SK-N-SH (cell line): ENCODE data around the gene TBC1D17. TPM values are rescaled to one million over a fixed set of nuclear protein-coding genes. Genes with fewer than 3 reads are reported as not detected.

Experiments used
- CTCF ChIA-PET: fragments of 300-600, 350-600 bp; formaldehyde crosslinking; extraction: SDS; loops from one replicate; lab custom pipeline; 2021; lab: Yijun Ruan, JAX
- POLR2A ChIA-PET: fragments of 350-600 bp; sonication (Branson Sonifier 250); formaldehyde crosslinking; extraction: SDS; loops from one replicate; lab custom pipeline; 2020; ENCODE audit warnings: antibody characterized with exemption, inconsistent platforms; lab: Yijun Ruan, JAX
- DNase-seq: peaks from one replicate; pipeline ENCODE4 v3.0.0; 2012
- H2AFZ ChIP-seq: fragments of 200-600 bp; sonication (generic); 2 replicates; pipeline ENCODE4 v1.8.1; 2016; ENCODE audit warnings: antibody characterized with exemption, mild to moderate bottlenecking, low read depth
- H3F3A ChIP-seq: fragments of 200-600 bp; sonication (generic); replicated peaks from 2 replicates; pipeline ENCODE3; 2016; ENCODE audit warnings: antibody characterized with exemption, mild to moderate bottlenecking; ENCODE audit not compliant: insufficient read depth
- H3K27ac ChIP-seq, 2 experiments: fragments of 200-500 bp in 1 of 2; fragments of 200-600 bp in 1 of 2; sonication (Bioruptor generic) in 1 of 2; sonication (generic), shearing (Covaris generic) in 1 of 2; 2 replicates each; pipeline versions ENCODE4 v1.5.1 to v1.6.1; 2014 to 2016; ENCODE audit warnings: low read depth in 2 of 2, inconsistent platforms in 1 of 2, low read length in 1 of 2, mild to moderate bottlenecking in 1 of 2, mixed read lengths in 1 of 2
- H3K27me3 ChIP-seq: fragments of 200-600 bp; sonication (generic), shearing (Covaris generic); 2 replicates; pipeline ENCODE4 v1.6.1; 2016; ENCODE audit warnings: mixed run types; ENCODE audit not compliant: insufficient read depth
- H3K36me3 ChIP-seq, 2 experiments: fragments of 200-500 bp in 1 of 2; fragments of 200-600 bp in 1 of 2; sonication (Bioruptor generic) in 1 of 2; sonication (generic) in 1 of 2; replicated peaks in 1 of 2; 2 replicates each; pipeline versions ENCODE3 to v1.5.1; 2014 to 2016; ENCODE audit warnings: low read length in 1 of 2, mild to moderate bottlenecking in 1 of 2; ENCODE audit not compliant: insufficient read depth in 2 of 2, control insufficient read depth in 1 of 2
- H3K4me1 ChIP-seq, 2 experiments: fragments of 200-500 bp in 1 of 2; fragments of 200-600 bp in 1 of 2; sonication (Bioruptor generic) in 1 of 2; sonication (generic), shearing (Covaris generic) in 1 of 2; 2 replicates each; pipeline versions ENCODE4 v1.5.1 to v1.6.1; 2014 to 2016; ENCODE audit warnings: low read depth in 1 of 2, low read length in 1 of 2, mixed run types in 1 of 2; ENCODE audit not compliant: insufficient read depth in 2 of 2, control insufficient read depth in 1 of 2
- H3K4me2 ChIP-seq: fragments of 200-600 bp; sonication (generic), shearing (Covaris generic); 2 replicates; pipeline ENCODE4 v1.6.1; 2017; ENCODE audit warnings: mixed run types
- H3K4me3 ChIP-seq, 2 experiments: fragments of 200-500 bp in 1 of 2; fragments of 200-600 bp in 1 of 2; sonication (Bioruptor generic) in 1 of 2; sonication (generic), shearing (Covaris generic) in 1 of 2; 2 replicates each; pipeline versions ENCODE4 v1.5.1 to v1.8.1; 2014 to 2016; ENCODE audit warnings: low read depth in 2 of 2, inconsistent platforms in 1 of 2, low read length in 1 of 2, mild to moderate bottlenecking in 1 of 2, mixed read lengths in 1 of 2, moderate library complexity in 1 of 2
- H3K79me2 ChIP-seq: fragments of 200-600 bp; sonication (generic); 2 replicates; pipeline ENCODE4 v1.8.1; 2017; ENCODE audit warnings: mild to moderate bottlenecking; ENCODE audit not compliant: insufficient read depth
- H3K9ac ChIP-seq: fragments of 200-600 bp; sonication (generic); 2 replicates; pipeline ENCODE4 v1.6.1; 2017; ENCODE audit warnings: mixed run types
- H3K9me2 ChIP-seq: fragments of 200-600 bp; sonication (generic); 2 replicates; pipeline ENCODE4 v1.6.1; 2017; ENCODE audit warnings: mixed run types
- H3K9me3 ChIP-seq: fragments of 200-600 bp; sonication (generic); 2 replicates; pipeline ENCODE4 v1.6.1; 2017; ENCODE audit warnings: mixed run types, mild to moderate bottlenecking, moderate library complexity
- H4K20me1 ChIP-seq: fragments of 200-600 bp; sonication (generic); 2 replicates; pipeline ENCODE4 v1.6.1; 2017; ENCODE audit warnings: mild to moderate bottlenecking, mixed run types; ENCODE audit not compliant: insufficient read depth
- FOSL2 ChIP-seq: IDR thresholded peaks from 2 replicates; pipeline ENCODE4 v1.4.0; 2012; ENCODE audit warnings: low read depth, mild to moderate bottlenecking, moderate library complexity, borderline replicate concordance
- FOXJ3 ChIP-seq: sonication (generic); formaldehyde crosslinking; IDR thresholded peaks from 2 replicates; pipeline ENCODE4 v1.5.1; 2020; ENCODE audit warnings: mild to moderate bottlenecking, missing genetic modification reagents
- FOXM1 ChIP-seq: IDR thresholded peaks from 2 replicates; pipeline ENCODE4 v1.4.0; 2012; ENCODE audit warnings: low read depth, mild to moderate bottlenecking
- GATA2 ChIP-seq: sonication (generic); formaldehyde crosslinking; IDR thresholded peaks from 2 replicates; pipeline ENCODE4 v1.5.0; 2020; ENCODE audit warnings: mild to moderate bottlenecking, missing genetic modification reagents
- JUND ChIP-seq: IDR thresholded peaks from 2 replicates; pipeline ENCODE4 v1.4.0; 2012
- NFIC ChIP-seq: IDR thresholded peaks from 2 replicates; pipeline ENCODE4 v1.4.0; 2012; ENCODE audit warnings: borderline replicate concordance
- NRF1 ChIP-seq: IDR thresholded peaks from 2 replicates; pipeline ENCODE4 v1.6.1; 2012; ENCODE audit warnings: low read depth, mild to moderate bottlenecking, low read length
- PBX3 ChIP-seq: IDR thresholded peaks from 2 replicates; pipeline ENCODE4; 2012
- RCOR1 ChIP-seq: fragments of 150-350 bp; IDR thresholded peaks from 2 replicates; pipeline ENCODE4 v1.6.1; 2017; ENCODE audit warnings: antibody characterized with exemption, low read length
- REST ChIP-seq: IDR thresholded peaks from 2 replicates; pipeline ENCODE4 v1.6.1; 2012; ENCODE audit warnings: mild to moderate bottlenecking, low read depth, low read length, moderate library complexity
- RFX5 ChIP-seq: IDR thresholded peaks from 2 replicates; pipeline ENCODE4 v1.6.1; 2012; ENCODE audit warnings: mild to moderate bottlenecking, improper control_type of control experiment, low read length
- RXRA ChIP-seq: IDR thresholded peaks from 2 replicates; pipeline ENCODE4 v1.4.0; 2012; ENCODE audit warnings: low read depth, mild to moderate bottlenecking, borderline replicate concordance
- TAF1 ChIP-seq: IDR thresholded peaks from 2 replicates; pipeline ENCODE4 v1.6.1; 2012; ENCODE audit warnings: low read depth, mild to moderate bottlenecking, low read length, moderate library complexity, borderline replicate concordance
- TCF12 ChIP-seq: IDR thresholded peaks from 2 replicates; pipeline ENCODE4 v1.4.0; 2012
- USF2 ChIP-seq: fragments of 150-350 bp; IDR thresholded peaks from 2 replicates; pipeline ENCODE4 v1.6.1; 2017; ENCODE audit warnings: antibody characterized with exemption, low read length, low read depth, borderline replicate concordance
- WGBS: methylation state at CpG from one replicate; pipeline ENCODE4 v1.1.6; 2017; ENCODE audit warnings: low lambda C conversion rate; 5-methylcytosine and 5-hydroxymethylcytosine counted together
- polyA plus RNA-seq, 3 experiments: library from polyadenylated mRNA; depleted of rRNA; stranded (reverse); fragments of >200 nt; gene quantifications; 2 replicates each; pipeline ENCODE4 v1.2.3, GENCODE V29; 2012

The TBC1D17 gene
- polyA plus RNA-seq, 1 of the 3 experiments (the other 2 are of a cell fraction) = 28.3 TPM

- DNase-seq = no peak
- H3K9me2 ChIP-seq = no peaks in the 10 kb centered on the region
- POLR2A ChIA-PET = no interaction called here
- 82% methylated on average over 7 of the region's 11 CpGs for WGBS
- H3F3A ChIP-seq = peaks cover 6% of the 10 kb centered on the region
- no peak overlapping the region for H3K4me3 ChIP-seq
- H4K20me1 ChIP-seq = no peaks in the 10 kb centered on the region
- H3K9ac ChIP-seq = peak overlapping the region; percentile 97; the same call in 1 of the 2 replicates
- no peaks in the 10 kb centered on the region for H3K9me3 ChIP-seq
- H3K4me2 ChIP-seq = peak overlapping the region; percentile 95
- no peak overlapping the region; a peak in 1 of 4 replicates for H3K27ac ChIP-seq
- no peaks in the 10 kb centered on the region for H3K27me3 ChIP-seq
- H3K4me1 ChIP-seq = peaks cover 13 to 41% of the 10 kb centered on the region in 2 experiments
- TF ChIP-seq TAF1 = no peak
- TF ChIP-seq USF2 = no peak
- TF ChIP-seq FOXJ3 = no peak
- TF ChIP-seq JUND = no peak
- no peak for TF ChIP-seq NFIC
- no peak for TF ChIP-seq GATA2 (CRISPR knock-in tag)
- no peak for TF ChIP-seq RCOR1
- no peak for TF ChIP-seq PBX3
- TF ChIP-seq NRF1 = no peak
- TF ChIP-seq REST = no peak
- no peak for TF ChIP-seq FOXM1
- CTCF ChIA-PET = no interaction called here
- peaks cover 56% of the 10 kb centered on the region for H3K79me2 ChIP-seq
- H2AFZ ChIP-seq = no peak overlapping the region
- H3K36me3 ChIP-seq = peaks cover 11 to 31% of the 10 kb centered on the region in 2 experiments
These were observed 2.9 kb upstream of the TBC1D17 start for GRCh38 chr19:49874503-49875157.

- ChIA-PET CTCF (interaction anchor here (1.1 kb wide), 1 partner anchor 12 kb away, joined by 4 read pairs; no protein-coding TSS in a partner anchor), POLR2A (interaction anchor here (2.0 to 2.7 kb wide), 2 partner anchors 24 to 55 kb away, joined by 8 to 19 read pairs; partner anchors contain the start of genes NUP62 and PTOV1)
- WGBS = 68% methylated on average over 4 of the region's 4 CpGs
- DNase-seq = no peak
- Histone ChIP-seq H3K9me3 (no peaks in the 10 kb centered on the region), H3K27me3 (no peaks in the 10 kb centered on the region), H3K4me1 (peaks cover 11 to 38% of the 10 kb centered on the region in 2 experiments), H3K27ac (peak overlapping the region; percentile 96 to 99; a peak in 3 of 4 replicates), H3K9me2 (no peaks in the 10 kb centered on the region), H3K4me2 (peak overlapping the region; percentile 95), H3K4me3 (peak overlapping the region; percentile 74 to 99), H2AFZ (no peak overlapping the region), H3K9ac (peak overlapping the region; percentile 97), H3F3A (peaks cover 5% of the 10 kb centered on the region), H3K79me2 (peaks cover 59% of the 10 kb centered on the region), H3K36me3 (peaks cover 12 to 32% of the 10 kb centered on the region in 2 experiments), H4K20me1 (no peaks in the 10 kb centered on the region)
- TF ChIP-seq REST (no peak), USF2 (no peak), RXRA (no peak), RFX5 (no peak), FOXM1 (no peak), TCF12 (no peak), FOSL2 (no peak)
These were observed 2.3 kb upstream of the TBC1D17 start for GRCh38 chr19:49875177-49875576.
